ENCODE data around the gene CAB39.

Gene CAB39

GRCh38 chr2:230812033-230812432 is 99.4 kb downstream of the CAB39 start:
- DNase-seq (ENCODE audit: low read depth in 4 of 4, low spot score in 1 of 4), result no peak

DNA sequence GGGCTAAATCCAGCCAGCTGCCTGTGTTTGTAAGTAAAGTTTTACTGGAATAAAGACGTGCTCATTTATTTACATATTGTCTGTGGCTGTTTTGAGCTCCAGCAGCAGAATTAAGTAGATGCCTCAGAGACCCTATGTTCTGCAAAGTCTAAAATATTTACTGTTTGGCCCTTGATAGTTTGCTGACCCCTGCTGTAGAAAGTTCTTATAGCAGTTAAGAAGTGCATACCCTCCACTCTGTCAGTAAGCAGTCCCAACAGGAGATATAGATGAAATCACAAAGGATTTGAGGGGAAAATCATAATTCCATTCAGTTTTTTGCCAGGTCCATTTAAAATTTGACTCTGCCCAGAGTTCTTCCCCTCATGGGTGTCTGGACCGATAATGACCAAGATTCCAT is 102.0 kb downstream of the CAB39 start:
- no peak for DNase-seq (ENCODE audit: low read depth in 4 of 4, low spot score in 1 of 4)

- no peak for DNase-seq (ENCODE audit: low read depth in 4 of 4, low spot score in 1 of 4)
Measured at GRCh38 chr2:230815088-230815487, 102.4 kb downstream of the CAB39 start.

DNA sequence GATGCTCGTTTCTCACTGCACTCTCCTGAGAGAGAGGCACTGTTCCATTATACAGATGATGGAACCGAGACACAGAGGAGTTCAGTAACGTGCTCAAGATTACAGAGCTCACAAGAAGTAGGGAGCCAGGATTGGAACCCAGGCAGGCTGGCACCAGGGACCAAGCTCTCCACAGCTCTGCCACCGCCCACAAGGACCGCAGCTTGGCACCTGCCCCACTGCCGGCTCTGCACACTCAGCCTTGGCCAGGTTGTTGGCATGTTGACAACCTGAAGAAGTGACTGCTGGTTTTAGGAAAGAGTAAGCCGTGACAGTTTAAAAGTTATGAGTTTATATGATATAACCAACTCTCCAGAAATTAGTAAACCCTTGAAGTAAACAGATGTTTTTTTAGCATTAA is 104.1 kb downstream of the CAB39 start:
- DNase-seq (ENCODE audit: low read depth in 4 of 4, low spot score in 1 of 4), result no peak

GRCh38 chr2:230819433-230819832 is 106.8 kb downstream of the CAB39 start:
- no peak for DNase-seq (ENCODE audit: low read depth in 4 of 4, low spot score in 1 of 4)

DNA sequence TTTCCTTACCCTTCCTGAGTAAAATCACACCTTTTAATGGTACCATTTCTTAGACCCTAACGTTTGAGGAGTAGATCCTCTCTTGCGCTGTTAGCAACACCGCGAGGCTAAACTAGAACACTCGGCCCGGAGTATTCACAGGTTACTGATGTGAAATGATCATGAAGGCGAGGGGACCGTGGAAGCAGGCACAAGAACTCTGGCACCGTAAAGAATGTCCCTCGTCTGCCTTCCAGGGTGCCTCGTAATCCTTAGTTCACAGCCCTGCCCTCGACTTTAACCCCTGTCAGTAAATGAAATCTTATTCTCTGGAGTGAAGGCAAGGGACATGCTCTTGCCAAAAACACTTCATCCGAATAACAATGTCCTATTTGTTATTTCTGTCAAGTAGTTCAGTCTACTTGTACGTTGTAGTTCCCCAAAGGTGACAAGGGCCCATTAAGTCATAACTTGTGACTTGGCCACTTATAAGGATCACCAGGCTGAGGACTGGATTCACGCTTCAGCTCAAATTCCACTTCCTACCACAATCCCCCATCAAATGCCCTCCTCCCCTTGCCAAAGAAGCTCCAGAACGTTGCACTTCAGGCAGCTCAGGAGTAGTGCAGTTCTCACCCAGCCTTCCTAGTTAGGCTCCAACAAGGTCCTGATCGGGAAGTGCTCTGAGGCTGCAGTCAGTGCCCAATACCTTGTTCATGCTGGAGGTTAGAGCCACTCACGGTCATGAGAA is 108.8 kb downstream of the CAB39 start:
- no peak for DNase-seq (ENCODE audit: low read depth in 4 of 4, low spot score in 1 of 4)

DNA sequence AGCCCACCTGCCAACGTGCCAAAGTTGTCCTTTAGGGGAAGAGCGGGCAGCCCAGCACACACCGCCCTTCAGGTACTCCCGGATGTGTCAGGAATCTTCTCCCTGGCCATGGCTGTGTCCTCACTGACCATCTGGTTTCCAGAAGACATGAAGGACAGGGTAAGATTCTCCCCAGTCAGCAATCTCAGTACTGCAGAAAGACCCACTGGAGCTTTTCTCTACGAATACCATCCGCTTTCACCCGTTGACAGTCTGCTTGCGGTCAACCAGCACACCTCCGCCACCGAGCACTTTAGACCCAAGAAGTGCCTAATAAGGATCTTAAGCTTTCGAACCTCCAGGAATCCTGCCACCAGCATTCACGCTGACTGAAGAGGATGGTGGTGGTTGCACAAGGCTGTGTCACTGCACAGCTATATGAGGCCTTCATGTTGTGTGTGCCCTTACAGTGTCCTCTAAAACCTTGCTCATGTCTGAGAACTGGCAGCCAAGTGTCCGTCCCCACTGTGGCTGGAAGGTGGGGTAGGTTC is 109.4 kb downstream of the CAB39 start:
- no peak for DNase-seq (ENCODE audit: low read depth in 4 of 4, low spot score in 1 of 4)

DNA sequence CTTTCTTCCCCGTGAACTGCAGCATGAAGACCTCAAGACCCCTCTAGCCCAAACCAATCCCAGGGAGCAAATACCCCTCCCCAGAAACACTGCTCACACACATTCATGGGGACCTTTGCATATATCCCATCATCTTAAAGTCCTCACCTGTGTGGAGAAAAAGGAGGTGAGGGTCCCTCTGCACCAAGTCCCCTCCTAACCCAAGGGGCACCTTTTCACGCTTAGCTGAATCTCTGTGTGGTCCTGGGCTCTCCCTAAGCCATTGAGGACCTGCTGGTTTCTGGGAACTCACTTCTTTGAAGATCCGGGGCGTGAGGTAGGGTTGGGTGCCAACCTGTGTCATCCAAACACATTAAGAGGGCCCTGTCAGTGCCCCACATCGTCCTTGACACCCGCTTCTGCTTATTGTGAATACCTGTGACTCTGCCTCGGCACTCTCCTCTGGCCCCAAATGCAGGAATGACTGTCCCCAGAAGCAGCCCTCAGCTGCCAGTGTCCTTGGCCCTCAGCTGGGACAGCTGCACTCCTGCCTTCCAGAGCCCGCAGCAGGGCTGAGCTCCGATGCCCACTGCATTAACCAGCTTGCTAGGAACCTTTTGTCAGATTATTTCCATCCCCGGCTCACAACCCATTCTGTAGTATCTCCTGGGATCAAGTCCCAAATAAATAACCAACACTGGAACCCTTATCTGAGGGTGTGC is 110.8 kb downstream of the CAB39 start:
- DNase-seq (ENCODE audit: low read depth in 4 of 4, low spot score in 1 of 4), result no peak

DNA sequence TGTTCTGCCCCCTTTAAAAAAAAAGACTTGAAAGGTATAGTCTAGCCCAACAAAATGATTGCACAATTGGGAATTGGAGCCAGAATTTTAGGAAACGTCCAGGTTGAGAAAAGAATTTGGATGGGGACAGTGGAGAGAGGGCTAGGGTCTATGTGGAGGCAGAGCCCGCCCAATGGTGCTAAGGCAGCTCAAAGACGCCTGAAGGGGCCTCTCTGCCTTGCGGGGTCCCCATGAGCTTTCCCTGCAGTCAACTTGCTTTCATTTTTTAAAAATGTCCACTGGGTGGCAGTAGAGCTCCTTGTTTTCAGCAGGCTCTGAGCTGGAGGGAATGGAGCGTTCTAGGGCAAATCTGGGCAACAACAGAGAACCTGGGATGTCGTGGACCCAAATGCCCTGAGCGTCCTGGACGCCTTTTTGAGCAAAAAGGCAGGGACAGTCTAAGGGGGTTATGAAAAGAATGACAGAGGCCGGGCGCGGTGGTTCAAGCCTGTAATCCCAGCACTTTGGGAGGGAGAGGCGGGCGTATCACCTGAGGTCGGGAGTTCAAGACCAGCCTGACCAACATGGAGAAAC is 111.8 kb downstream of the CAB39 start:
- DNase-seq (ENCODE audit: low read depth in 4 of 4, low spot score in 1 of 4), result peak in 2 of 4 experiments; percentile 21

GRCh38 chr2:230825354-230825753 is 112.7 kb downstream of the CAB39 start:
- no peak for DNase-seq (ENCODE audit: low read depth in 4 of 4, low spot score in 1 of 4)

DNA sequence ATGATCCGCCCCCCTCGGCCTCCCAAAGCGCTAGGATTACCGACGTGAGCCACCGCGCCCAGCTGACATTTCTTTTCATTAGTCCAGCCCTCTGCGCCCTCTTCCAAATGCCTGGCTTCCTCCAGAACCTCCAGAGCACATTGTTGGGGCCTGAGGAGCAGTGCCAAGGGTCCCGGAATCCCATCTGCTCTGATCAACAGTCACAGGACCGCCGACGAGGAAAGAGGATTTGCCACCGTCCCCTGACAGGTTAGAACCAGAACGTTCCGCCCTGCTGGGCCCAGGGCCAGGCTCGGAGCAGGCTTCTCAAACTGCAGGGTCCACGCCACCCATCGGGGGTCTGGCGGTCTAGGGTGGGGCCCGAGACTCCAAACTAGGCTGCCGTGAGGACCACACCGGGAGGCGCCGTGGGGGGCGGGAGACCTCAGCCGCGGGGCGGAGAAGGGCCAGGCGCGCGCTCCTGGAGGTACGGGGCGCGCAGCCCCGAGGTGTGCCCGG is 115.2 kb downstream of the CAB39 start:
- no peak for DNase-seq (ENCODE audit: low read depth in 4 of 4, low spot score in 1 of 4)

- DNase-seq (ENCODE audit: low read depth in 4 of 4, low spot score in 1 of 4), result no peak
Measured at GRCh38 chr2:230828272-230828961, 115.8 kb downstream of the CAB39 start.

DNA sequence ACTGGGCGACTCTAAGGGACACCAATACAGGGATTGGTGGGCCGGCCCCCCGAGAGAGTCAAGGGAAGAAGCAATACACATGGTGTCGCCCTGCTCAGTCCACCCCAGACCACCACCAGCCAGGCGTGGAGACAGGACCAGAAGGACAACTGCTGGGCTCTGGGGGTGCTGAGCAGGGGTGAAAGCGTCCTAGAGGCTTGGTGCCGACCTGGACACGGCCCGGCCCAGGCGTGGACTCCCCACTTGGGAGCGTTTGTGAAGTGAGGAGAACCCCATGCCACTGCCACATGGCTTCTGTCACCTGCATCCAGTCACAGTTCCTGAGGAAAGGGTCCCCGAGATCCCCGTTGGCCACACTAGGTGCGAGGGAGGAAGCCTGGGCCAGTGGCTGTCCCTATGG is 116.7 kb downstream of the CAB39 start:
- no peak for DNase-seq (ENCODE audit: low read depth in 4 of 4, low spot score in 1 of 4)

GRCh38 chr2:230829959-230830358 is 117.3 kb downstream of the CAB39 start:
- DNase-seq (ENCODE audit: low read depth in 4 of 4, low spot score in 1 of 4), result no peak

- DNase-seq (ENCODE audit: low read depth in 4 of 4, low spot score in 1 of 4), result no peak
Measured at GRCh38 chr2:230830428-230830827, 117.8 kb downstream of the CAB39 start.

- DNase-seq (ENCODE audit: low read depth in 4 of 4, low spot score in 1 of 4), result no peak
Measured at GRCh38 chr2:230840301-230840700, 127.7 kb downstream of the CAB39 start.

GRCh38 chr2:230842473-230842872 is 129.8 kb downstream of the CAB39 start:
- no peak for DNase-seq (ENCODE audit: low read depth in 4 of 4, low spot score in 1 of 4)

GRCh38 chr2:230843132-230843531 is 130.5 kb downstream of the CAB39 start:
- no peak for DNase-seq (ENCODE audit: low read depth in 4 of 4, low spot score in 1 of 4)

- no peak for DNase-seq (ENCODE audit: low read depth in 4 of 4, low spot score in 1 of 4)
Measured at GRCh38 chr2:230846360-230846759, 133.7 kb downstream of the CAB39 start.

DNA sequence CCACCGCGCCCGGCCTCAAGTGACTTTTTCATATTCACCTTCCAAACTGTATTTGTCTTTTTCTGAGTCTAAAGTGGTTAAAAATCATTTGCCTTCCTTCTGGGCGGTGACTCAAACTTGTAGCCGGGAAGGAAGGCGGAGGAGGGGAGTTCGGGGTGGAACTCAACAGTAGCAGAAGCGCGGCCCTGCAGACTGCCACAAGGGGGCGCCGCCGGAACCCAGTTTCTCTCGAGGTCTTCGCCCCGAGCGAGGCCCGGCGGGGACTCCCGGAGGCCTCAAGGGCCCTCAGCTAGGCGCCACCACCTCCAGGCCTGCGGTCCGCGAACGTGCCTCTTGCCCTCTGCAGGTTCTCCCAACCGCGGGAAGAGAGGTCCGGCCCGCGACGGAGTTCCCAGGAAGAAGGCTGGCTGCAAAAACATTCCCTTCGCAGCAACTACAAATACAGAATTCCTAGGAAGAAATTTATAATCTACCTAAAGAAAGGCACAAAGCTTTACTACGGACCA is 135.3 kb downstream of the CAB39 start:
- DNase-seq (ENCODE audit: low read depth in 4 of 4, low spot score in 1 of 4), result peak; percentile 81 to 94 (median 90)
